Retinal pigment epithelial cell (primary cell): ENCODE data around the gene TSPAN18.

Experiments
- DNase-seq: peaks from one replicate; pipeline ENCODE4 v3.0.0-alpha.2; 2010; ENCODE audit warnings: low read depth
- H3K4me3 ChIP-seq: 2 replicates; pipeline ENCODE4 v1.5.1; 2011; ENCODE audit warnings: mild to moderate bottlenecking, low read length, control low read depth, moderate library complexity
- CTCF ChIP-seq: conservative IDR thresholded peaks from 2 replicates; pipeline ENCODE4 v1.5.1; 2011; ENCODE audit warnings: low read depth, low read length, control low read depth, inconsistent platforms

The TSPAN18 gene

GRCh38 chr11:44825058-44825785, 98.5 kb downstream of the TSPAN18 start:
- no peak for DNase-seq
- no peak for TF ChIP-seq CTCF
- no peak overlapping the region for H3K4me3 ChIP-seq

- no peak for DNase-seq
- H3K4me3 ChIP-seq, result no peak overlapping the region
- TF ChIP-seq CTCF, result no peak
Observed at GRCh38 chr11:44826922-44827643, 100.3 kb downstream of the TSPAN18 start.

GRCh38 chr11:44828296-44828695, 101.5 kb downstream of the TSPAN18 start:
- TF ChIP-seq CTCF, result no peak
- DNase-seq, result no peak
- no peak overlapping the region for H3K4me3 ChIP-seq

- H3K4me3 ChIP-seq, result no peak overlapping the region
- TF ChIP-seq CTCF, result no peak
- no peak for DNase-seq
Observed at GRCh38 chr11:44829838-44830237, 103.1 kb downstream of the TSPAN18 start.

- no peak for TF ChIP-seq CTCF
- DNase-seq, result no peak
- no peak overlapping the region for H3K4me3 ChIP-seq
Observed at GRCh38 chr11:44831605-44832394, 105.0 kb downstream of the TSPAN18 start.

- H3K4me3 ChIP-seq, result no peak overlapping the region
- no peak for TF ChIP-seq CTCF
- DNase-seq, result no peak
Observed at GRCh38 chr11:44832452-44832851, 105.7 kb downstream of the TSPAN18 start.
